Lower leg skin (tissue), 4 donors: ENCODE results near the gene MRPS25. TPM values are rescaled to one million over a fixed set of nuclear protein-coding genes. Genes with fewer than 3 reads are reported as not detected.

Source experiments
- DNase-seq, 2 donors: peaks; one replicate each; pipeline ENCODE4 v3.0.0-alpha.2; 2019; ENCODE audit warnings: low spot score in 2 of 2
- H3K4me3 ChIP-seq: fragments of 200-600 bp; sonication (generic); 2 replicates; pipeline ENCODE4 v1.5.1; 2017; ENCODE audit warnings: mild to moderate bottlenecking, low read depth; ENCODE audit not compliant: poor library complexity, severe bottlenecking
- CTCF ChIP-seq, 3 donors: fragments of 450-650 bp; IDR thresholded peaks; one replicate each; pipeline ENCODE4 v1.5.1; 2016; ENCODE audit warnings: antibody characterized with exemption in 3 of 3, mild to moderate bottlenecking in 3 of 3, moderate library complexity in 2 of 3
- POLR2A ChIP-seq, 2 donors: fragments of 450-650 bp; IDR thresholded peaks; one replicate each; pipeline ENCODE4 v1.6.1; 2016 to 2017; ENCODE audit warnings: antibody characterized with exemption in 2 of 2, mild to moderate bottlenecking in 1 of 2, moderate library complexity in 1 of 2
- WGBS, 2 donors: methylation state at CpG; one replicate each; pipeline ENCODE4 v1.1.5; 2018; 5-methylcytosine and 5-hydroxymethylcytosine counted together
- intact Hi-C: fragments of 100-400 bp; cut with DNase I; formaldehyde crosslinking; loops from one replicate; pipeline ENCODE4 v1.15.0; 2023; ENCODE audit warnings: low total_unique reads
- total RNA-seq, 4 donors: library from RNA; depleted of rRNA; stranded (reverse); fragments of >200 nt; gene quantifications; one replicate each; pipeline ENCODE4 v1.1.0, GENCODE V29; 2016

The MRPS25 gene
- total RNA-seq, 4 donors from 2014 or later = 21.7 to 35.7 (median 30.0) TPM

- intact Hi-C loops = no loop called here
- TF ChIP-seq POLR2A (IDR thresholded peaks at IDR 0.05) (no peak), CTCF (IDR thresholded peaks at IDR 0.05) (no peak)
- WGBS, 2 donors = 77 to 85% methylated on average over 3 of the region's 3 CpGs
- no peak overlapping the region for H3K4me3 ChIP-seq
- DNase-seq = no peak
Observed at GRCh38 chr3:15040844-15041243, 24.3 kb downstream of the MRPS25 start.

GRCh38 chr3:15038306-15038705, 26.8 kb downstream of the MRPS25 start:
- intact Hi-C loops = no loop called here
- H3K4me3 ChIP-seq = no peak overlapping the region
- TF ChIP-seq POLR2A (IDR thresholded peaks at IDR 0.05) = no peak
- no peak for TF ChIP-seq CTCF (IDR thresholded peaks at IDR 0.05)
- WGBS, 2 donors = 92 to 93% methylated on average over 6 of the region's 6 CpGs
- DNase-seq = no peak

GRCh38 chr3:15033103-15033502, 32.0 kb downstream of the MRPS25 start:
- intact Hi-C loops = no loop called here
- no peak for TF ChIP-seq POLR2A (IDR thresholded peaks at IDR 0.05)
- no peak for DNase-seq
- WGBS, 2 donors = 89 to 93% methylated on average over 3 of the region's 3 CpGs
- H3K4me3 ChIP-seq = no peak overlapping the region

GRCh38 chr3:15032650-15033049, 32.5 kb downstream of the MRPS25 start:
- TF ChIP-seq CTCF (IDR thresholded peaks at IDR 0.05) = no peak
- no peak for TF ChIP-seq POLR2A (IDR thresholded peaks at IDR 0.05)

GRCh38 chr3:15029625-15030024, 35.5 kb downstream of the MRPS25 start:
- TF ChIP-seq POLR2A (IDR thresholded peaks at IDR 0.05) (no peak), CTCF (IDR thresholded peaks at IDR 0.05) (no peak)
- H3K4me3 ChIP-seq = no peak overlapping the region
- intact Hi-C loops = no loop called here
- no peak for DNase-seq

More at GRCh38 chr3:15032650-15033049, 32.5 kb downstream of the MRPS25 start:
- H3K4me3 ChIP-seq = no peak overlapping the region
- WGBS, 2 donors = 74 to 78% methylated on average over 2 of the region's 2 CpGs
- DNase-seq = no peak
- intact Hi-C loops = no loop called here

- 87 to 90% methylated on average over 2 of the region's 2 CpGs for WGBS, 2 donors
- intact Hi-C loops = no loop called here
- DNase-seq = no peak
- no peak overlapping the region for H3K4me3 ChIP-seq
- TF ChIP-seq CTCF (IDR thresholded peaks at IDR 0.05) (no peak), POLR2A (IDR thresholded peaks at IDR 0.05) (no peak)
Observed at GRCh38 chr3:15023719-15024118, 41.4 kb downstream of the MRPS25 start.
